ENCODE data around the gene MAST4.

The MAST4 gene

GRCh38 chr5:66647146-66647856 is 51.1 kb downstream of the MAST4 start (continued):
- no peak for TF ChIP-seq ZNF544 (tag by site-specific recombination; IDR thresholded peaks at IDR 0.05)
- no peak for TF ChIP-seq ZIC2 (tag by site-specific recombination; IDR thresholded peaks at IDR 0.05)
- TF ChIP-seq ZNF223 (tag by site-specific recombination; IDR thresholded peaks at IDR 0.05) = no peak
- TF ChIP-seq ZNF610 (tag by site-specific recombination; IDR thresholded peaks at IDR 0.05; ENCODE audit: borderline replicate concordance) = no peak
- no peak for TF ChIP-seq ZBTB1 (tag by site-specific recombination; IDR thresholded peaks at IDR 0.05)

GRCh38 chr5:66652818-66653217 is 56.6 kb downstream of the MAST4 start:
- Histone ChIP-seq H3K36me3 (ENCODE audit: control insufficient read depth in 2 of 2, insufficient read depth in 1 of 2, low read length in 2 of 2) (no peaks in the 10 kb centered on the region), H3K4me3 (ENCODE audit: low read depth, low read length) (no peak overlapping the region), H3K4me1 (ENCODE audit: control insufficient read depth, insufficient read depth, low read length) (0 out of 2 replicates have a peak, but pooled peaks cover 2% of the 10 kb centered on the region), H3K27ac (ENCODE audit: extremely low read depth, low read depth, low read length) (no peak overlapping the region), H3K9me3 (ENCODE audit: control insufficient read depth, insufficient read depth, low read depth, low read length) (no peaks in the 10 kb centered on the region)
- ChIA-PET POLR2A (no interaction called here), CTCF (no interaction called here)
- TF ChIP-seq ATF2 (tag by site-specific recombination; IDR thresholded peaks at IDR 0.05; ENCODE audit: low read depth) = peak; percentile 88
- no peak for TF ChIP-seq ZNF747 (tag by site-specific recombination; IDR thresholded peaks at IDR 0.05)

- Histone ChIP-seq H3K4me3 (ENCODE audit: low read depth, low read length) (no peak overlapping the region), H3K4me1 (ENCODE audit: control insufficient read depth, insufficient read depth, low read length) (0 out of 2 replicates have a peak, but pooled peaks cover 2% of the 10 kb centered on the region), H3K27ac (ENCODE audit: extremely low read depth, low read depth, low read length) (no peak overlapping the region), H3K9me3 (ENCODE audit: control insufficient read depth, insufficient read depth, low read depth, low read length) (no peaks in the 10 kb centered on the region), H3K36me3 (ENCODE audit: control insufficient read depth in 2 of 2, insufficient read depth in 1 of 2, low read length in 2 of 2) (no peaks in the 10 kb centered on the region)
- 0 out of 2 replicates have a peak, but pooled peaks have one; percentile 33 for TF ChIP-seq ZNF184 (tag by site-specific recombination; IDR thresholded peaks at IDR 0.05)
- TF ChIP-seq ZNF549 (tag by site-specific recombination; IDR thresholded peaks at IDR 0.05) = no peak
- TF ChIP-seq ZNF10 (tag by site-specific recombination; IDR thresholded peaks at IDR 0.05) = peak; percentile 50; the same call in 1 of the 2 replicates
- no peak for TF ChIP-seq ZNF600 (tag by site-specific recombination; IDR thresholded peaks at IDR 0.05)
- peak; percentile 63; the same call in 1 of the 2 replicates for TF ChIP-seq ZNF133 (tag by site-specific recombination; IDR thresholded peaks at IDR 0.05)
- peak; percentile 30; the same call in 1 of the 2 replicates for TF ChIP-seq ZIC2 (tag by site-specific recombination; IDR thresholded peaks at IDR 0.05)
- peak; percentile 56 for TF ChIP-seq ZBTB21 (tag by site-specific recombination; IDR thresholded peaks at IDR 0.05)
- no peak for TF ChIP-seq PATZ1 (tag by site-specific recombination; IDR thresholded peaks at IDR 0.05)
- peak; percentile 83 for TF ChIP-seq SCRT2 (tag by site-specific recombination; IDR thresholded peaks at IDR 0.05)
- no peak for TF ChIP-seq ZNF837 (tag by site-specific recombination; IDR thresholded peaks at IDR 0.05)
- 0 out of 2 replicates have a peak, but pooled peaks have one; percentile 26 for TF ChIP-seq ZNF629 (tag by site-specific recombination; IDR thresholded peaks at IDR 0.05)
- no peak for TF ChIP-seq ZNF211 (tag by site-specific recombination; IDR thresholded peaks at IDR 0.05; ENCODE audit: low read depth)
- ChIA-PET POLR2A (no interaction called here), CTCF (no interaction called here)
These were observed 57.1 kb downstream of the MAST4 start for GRCh38 chr5:66653325-66653724.
